ENCODE results near the gene ST3GAL3. TPM values are rescaled to one million over a fixed set of nuclear protein-coding genes. Genes with fewer than 3 reads are reported as not detected.

The ST3GAL3 gene
- total RNA-seq, 1 donor from 2014 or later = 9.9 TPM

DNA sequence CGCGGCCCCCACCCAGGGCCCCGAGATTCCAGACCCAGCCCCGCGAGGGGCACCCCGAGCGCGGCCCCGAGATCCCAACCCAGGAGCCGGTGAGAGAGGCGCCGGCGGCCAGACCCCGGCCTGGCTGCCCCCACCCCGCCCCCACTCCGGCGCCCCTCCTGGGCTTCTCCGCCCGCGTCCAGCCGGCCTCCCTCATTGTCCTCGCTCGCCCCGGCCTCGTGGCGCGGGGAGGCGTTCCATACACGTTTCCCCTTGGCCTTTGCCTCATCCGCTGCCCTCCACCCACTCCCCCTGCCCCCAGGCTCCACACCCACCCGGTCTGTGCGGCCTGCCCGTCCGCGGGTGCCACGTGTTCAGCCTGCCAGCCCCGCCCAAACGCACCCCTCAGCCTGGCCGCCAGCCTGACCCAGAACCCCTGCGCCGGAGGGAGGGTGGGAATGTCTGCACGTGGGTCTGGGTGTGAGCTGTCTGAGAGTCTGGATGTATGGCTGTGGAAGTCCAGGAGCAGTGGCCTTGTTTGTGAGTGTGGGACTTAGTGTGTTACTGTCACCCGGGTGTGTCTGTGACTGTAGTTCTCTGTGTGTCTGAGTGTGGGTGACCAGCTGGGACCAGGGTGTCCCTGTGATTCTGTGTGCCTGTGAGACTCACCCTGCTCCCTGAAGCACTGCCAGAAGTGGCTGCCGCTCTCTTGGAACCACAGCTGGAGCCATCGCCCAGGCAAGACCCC lies 272.4 kb downstream of the ST3GAL3 start:
- DNase-seq (ENCODE audit: low read depth in 2 of 2) = peak; percentile 37 to 40

DNA sequence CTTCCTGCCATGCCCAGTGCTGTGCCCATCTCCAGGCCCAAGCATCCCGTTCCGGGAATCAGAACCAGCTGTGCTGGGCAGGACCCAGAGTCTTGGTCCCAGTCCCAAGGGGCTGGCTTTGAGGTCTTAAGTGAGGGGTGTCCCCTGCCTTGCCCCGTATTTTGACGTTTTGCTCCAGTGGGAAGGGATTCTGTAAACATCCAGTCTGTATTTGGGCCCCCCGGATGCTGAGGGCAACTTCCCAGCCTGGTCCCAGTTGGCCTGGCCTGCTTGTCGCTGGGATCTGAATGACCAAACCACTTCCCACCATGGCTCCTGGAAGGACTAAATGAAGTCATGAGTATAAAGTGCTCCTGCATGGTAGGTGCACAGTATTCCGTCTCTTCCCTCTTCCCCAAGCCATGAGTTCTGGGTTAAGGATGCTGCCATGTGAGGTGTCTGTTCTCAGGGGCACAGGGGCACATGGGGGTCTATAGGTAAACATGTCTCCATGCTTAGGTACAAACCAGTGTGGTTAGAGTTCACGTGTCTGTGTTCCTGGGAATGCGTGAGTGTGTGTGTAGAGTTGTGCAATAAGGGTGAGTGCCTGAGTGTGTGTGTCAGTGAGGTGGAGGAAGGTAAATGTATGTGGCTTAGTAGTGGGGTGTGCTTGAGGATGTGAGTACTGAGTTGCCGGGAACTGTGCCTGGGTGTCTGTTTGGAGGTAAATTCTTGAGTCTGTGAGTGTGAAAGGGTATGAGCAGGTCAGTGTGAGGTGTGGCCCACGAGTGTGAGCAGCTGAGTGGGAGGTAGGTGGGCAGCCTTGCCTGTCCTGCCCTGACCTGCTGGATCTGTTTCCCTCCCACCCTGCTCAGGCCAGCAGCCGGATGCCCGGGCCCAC lies 273.2 kb downstream of the ST3GAL3 start:
- DNase-seq (ENCODE audit: low read depth in 2 of 2) = no peak

Other genes with a start within 250 kb of the ST3GAL3 start
- gene PTPRF, start 176.7 kb upstream of the ST3GAL3 start, total RNA-seq = 59.9 and 68.8 TPM in 2 replicates
- gene KDM4A, start 57.4 kb upstream of the ST3GAL3 start, total RNA-seq = 29.4 and 31.0 TPM in 2 replicates
- not detected in 2 replicates for gene ARTN, start 226.3 kb downstream of the ST3GAL3 start, total RNA-seq
- gene IPO13, start 239.4 kb downstream of the ST3GAL3 start, total RNA-seq = 5.4 and 8.5 TPM in 2 replicates